GM18873 (cell line): Measurements from ENCODE around the gene IGSF21.
"Not testable (repeated sequence)": the region's sequence is repeated elsewhere in the genome, so short reads cannot be mapped to it uniquely, and the experiment has no call there.

Experiments
- ATAC-seq: cut with Tn5 transposase; IDR thresholded peaks from one replicate; pipeline ENCODE4 v1.9.1; 2021; ENCODE audit warnings: mild to moderate bottlenecking, moderate library complexity, moderate number of reproducible peaks; ENCODE audit not compliant: unreplicated experiment, low FRiP score

IGSF21 gene

DNA sequence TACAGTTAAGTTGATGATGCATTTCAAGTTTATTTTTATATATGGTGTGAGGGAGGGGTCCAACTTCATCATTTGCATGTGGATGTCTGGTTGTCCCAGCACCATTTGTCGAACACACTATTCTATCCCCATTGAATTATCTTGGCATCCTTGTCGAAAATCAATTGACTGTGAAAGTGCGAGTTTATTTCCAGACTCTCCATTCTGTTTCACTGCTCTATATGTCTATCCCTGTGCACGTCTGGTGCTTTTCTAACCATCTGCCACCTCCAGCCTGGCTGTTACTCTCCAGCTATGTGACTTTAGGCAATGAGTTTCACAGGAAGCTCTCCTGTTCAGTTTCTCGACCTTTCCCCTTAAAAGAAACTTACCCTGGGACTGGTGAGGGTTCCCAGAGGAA, 236.0 kb downstream of the IGSF21 start:
- no peak for ATAC-seq

DNA sequence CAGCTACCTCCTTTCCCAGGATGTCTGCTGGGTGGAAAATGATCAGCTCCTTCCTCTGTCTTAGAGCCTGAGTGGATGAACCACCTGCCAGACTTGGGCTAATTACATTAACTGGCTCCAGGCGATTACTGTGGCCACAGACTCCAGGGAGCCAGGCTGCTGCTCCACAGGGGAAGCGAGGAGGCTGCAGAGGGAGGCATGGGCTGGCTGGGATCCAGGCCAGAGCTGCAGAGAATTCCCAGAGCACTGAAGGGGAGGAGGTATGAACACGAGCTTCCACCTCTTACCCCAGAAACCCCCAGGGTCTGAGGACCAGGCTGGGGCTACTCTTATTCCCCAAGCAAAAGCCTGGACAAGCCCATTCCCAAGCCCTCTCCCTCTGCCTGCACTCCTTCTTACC, 237.2 kb downstream of the IGSF21 start:
- no peak for ATAC-seq

GRCh38 chr1:18347559-18347958, 240.0 kb downstream of the IGSF21 start:
- ATAC-seq, result no peak

DNA sequence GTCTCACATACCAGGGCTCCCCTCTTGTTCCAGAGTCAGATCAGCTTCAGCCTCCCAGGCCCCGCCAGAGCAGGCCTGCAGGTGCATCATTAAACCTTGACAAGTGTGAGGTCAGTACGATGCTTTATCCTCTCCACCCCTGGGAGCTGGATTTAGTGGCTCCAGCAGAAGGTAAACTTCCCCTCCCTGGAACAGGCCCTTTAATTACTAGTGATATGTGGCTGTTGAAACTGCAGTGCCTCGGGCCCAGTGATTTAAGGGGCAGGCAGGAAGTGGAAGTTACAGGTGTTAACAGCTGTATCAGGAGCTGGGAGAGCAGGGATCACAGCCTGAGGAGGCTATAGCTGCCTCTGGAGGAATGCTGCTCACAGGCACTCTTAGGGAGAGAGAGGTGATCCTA, 240.8 kb downstream of the IGSF21 start:
- ATAC-seq, result no peak

DNA sequence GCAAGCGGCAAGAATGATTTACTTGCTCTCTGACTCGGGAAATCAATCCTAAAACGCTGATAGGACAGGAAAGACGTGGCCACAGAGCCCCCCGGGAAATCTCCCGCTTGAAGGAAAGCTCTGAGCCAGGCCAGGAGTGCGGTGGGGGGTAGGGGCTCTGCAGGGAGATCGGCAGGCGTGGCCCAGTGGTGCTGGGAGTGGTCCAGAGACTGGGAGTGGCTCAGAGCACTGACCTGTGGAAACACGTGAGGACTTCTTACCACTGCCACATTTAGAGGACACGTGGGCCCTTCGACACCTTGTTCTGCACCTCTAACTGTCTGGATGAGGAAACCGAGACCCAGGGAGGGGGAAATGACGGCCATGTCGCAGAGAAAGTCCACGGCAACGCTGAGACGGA, 243.1 kb downstream of the IGSF21 start:
- ATAC-seq, result no peak

DNA sequence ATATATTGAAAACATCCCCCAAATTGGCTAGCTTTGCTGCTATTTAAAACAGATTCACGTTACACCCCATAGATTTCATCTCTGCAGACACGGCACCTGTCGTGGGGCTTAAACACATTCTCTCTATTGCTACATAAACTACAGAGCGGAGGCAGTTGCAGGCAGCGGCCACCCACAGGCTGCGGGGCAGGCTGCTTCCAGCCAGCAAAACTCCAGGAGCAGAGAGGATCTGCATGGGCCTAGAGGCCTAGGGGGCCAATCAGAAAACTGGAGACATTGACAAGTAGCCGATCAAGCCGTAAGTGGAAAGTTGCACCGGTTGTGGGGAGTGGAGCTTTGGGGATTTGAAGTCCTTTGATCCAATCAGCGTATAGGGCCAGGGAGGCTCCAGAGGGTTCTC, 244.1 kb downstream of the IGSF21 start:
- no peak for ATAC-seq

GRCh38 chr1:18352636-18353265, 245.2 kb downstream of the IGSF21 start:
- no peak for ATAC-seq

DNA sequence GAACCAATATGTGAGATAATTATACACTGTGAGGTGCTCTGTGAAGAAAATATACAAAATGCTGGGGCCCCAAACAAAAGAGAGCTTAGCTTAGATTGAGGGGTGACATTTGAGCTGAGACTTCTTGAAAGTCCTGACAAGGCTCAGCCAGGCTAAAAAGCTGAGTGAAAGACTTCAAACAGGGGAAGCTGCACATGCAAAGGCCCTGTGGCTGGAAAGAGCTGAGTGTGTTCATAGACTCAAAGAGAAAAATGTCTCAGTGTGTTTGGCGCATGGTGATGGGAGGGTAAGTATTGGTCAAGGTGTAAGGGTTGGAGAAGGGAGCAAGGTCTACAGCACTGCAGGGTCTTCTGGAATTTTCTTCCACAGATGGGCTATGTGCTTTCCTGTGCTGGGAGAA, 245.9 kb downstream of the IGSF21 start:
- no peak for ATAC-seq

- no peak for ATAC-seq
These were observed 246.4 kb downstream of the IGSF21 start for GRCh38 chr1:18353992-18354391.

DNA sequence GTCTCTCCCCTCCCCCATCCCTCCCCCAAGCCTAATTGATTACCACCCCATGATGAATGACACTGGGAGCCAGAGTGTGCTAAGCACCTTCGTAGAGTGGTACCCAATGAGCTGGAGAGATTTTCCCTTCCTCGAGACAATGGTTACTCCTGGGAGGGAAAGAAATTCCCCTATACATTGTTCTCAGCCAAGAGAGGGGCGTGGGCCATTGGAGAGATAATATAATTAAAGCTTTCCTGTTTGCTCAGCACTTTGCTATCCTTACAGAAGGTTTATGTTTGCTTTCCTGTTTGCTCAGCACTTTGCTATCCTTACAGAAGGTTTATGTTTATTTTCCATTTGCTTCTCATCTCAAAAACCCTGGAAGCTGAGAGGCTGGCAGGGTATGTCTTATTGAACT, 247.0 kb downstream of the IGSF21 start:
- no peak for ATAC-seq

- no peak for ATAC-seq
These were observed 250.1 kb downstream of the IGSF21 start for GRCh38 chr1:18357622-18358230.

GRCh38 chr1:18358600-18358999, 251.0 kb downstream of the IGSF21 start:
- no peak for ATAC-seq

- no peak for ATAC-seq
These were observed 252.7 kb downstream of the IGSF21 start for GRCh38 chr1:18360251-18360650.

- no peak for ATAC-seq
These were observed 254.6 kb downstream of the IGSF21 start for GRCh38 chr1:18362150-18362549.

DNA sequence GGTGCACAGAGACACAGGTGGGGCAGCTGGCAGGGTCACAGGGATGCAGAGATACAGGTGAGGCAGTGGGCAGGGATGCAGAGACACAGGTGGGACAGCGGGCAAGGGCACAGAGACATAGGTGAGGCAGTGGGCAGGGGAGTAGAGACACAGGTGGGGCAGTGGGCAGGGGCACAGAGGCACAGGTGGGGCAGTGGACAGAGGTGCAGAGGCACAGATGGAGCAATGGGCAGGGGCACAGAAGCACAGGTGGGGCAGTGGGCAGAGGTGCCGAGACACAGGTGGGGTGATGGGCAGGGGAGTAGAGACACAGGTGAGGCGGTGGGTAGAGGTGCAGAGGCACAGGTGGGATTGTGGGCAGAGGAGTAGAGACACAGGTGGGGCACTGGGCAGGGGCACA, 255.8 kb downstream of the IGSF21 start:
- no peak for ATAC-seq

- ATAC-seq, result no peak
These were observed 257.6 kb downstream of the IGSF21 start for GRCh38 chr1:18365099-18365705.

DNA sequence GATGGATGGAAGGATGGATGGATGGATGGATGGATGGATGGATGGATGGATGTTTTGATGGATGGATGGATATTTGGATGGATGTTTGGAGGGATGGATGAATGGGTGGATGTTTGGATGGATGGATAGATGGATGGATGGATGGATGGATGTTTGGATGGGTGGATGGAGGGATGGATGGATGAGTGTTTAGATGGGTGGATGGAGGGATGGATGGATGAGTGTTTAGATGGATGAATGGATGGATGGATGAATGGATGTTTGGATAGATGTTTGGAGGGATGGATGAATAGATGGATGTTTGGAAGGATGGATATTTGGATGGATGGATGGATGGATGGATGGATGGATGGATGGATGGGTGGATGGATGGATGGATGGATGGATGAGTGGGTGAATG, 264.9 kb downstream of the IGSF21 start:
- ATAC-seq, result not testable (repeated sequence)

DNA sequence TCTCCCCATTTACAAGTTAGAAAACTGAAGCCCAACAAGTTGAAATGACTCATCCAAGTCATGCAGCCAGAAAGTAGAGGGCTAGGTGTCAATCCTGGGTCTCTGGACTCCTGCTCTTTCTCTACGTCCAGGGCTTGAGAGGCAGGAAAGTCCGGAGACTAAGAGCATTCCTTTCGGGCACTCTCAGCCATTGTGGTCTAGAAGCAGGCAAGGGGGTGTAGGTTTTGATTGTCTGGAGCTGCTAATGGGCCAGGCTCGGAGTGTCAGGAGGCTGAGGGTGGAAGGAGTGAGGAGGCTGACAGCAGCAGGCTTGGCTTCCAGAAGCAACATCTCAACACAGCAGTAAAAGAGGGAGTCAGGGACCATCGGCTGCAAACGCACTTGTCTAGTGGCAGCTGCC, 265.6 kb downstream of the IGSF21 start:
- no peak for ATAC-seq

DNA sequence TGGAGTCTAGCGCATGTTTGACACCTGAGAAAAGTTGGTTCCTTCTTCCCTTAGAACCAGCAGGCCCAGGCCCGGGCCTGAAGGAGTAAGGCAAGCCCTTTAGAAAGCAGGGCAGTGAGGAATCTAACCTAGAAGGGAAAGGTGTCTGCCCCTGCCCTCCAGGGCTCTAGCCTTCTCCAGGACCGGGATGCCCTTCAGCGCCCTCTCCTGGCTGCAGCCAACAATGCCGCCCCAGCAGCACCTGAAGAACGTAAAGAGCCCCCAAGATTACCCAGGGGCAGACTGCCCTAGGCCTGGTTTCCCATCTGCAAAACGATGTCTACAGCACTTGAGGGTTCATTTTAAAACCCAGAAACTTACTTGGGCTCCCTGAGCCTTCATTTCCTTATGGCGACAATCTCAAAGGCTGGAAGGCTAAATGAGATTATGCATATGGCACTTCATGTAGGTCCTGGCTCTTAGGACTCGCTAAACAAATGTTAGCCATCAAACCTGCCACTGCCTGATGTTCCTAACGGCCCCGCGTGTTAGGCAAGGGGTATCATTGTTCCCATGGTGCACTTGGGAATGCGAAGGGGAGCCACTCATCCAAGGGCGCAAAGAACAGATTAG, 266.4 kb downstream of the IGSF21 start:
- ATAC-seq, result no peak

GRCh38 chr1:18376661-18377060, 269.1 kb downstream of the IGSF21 start:
- ATAC-seq, result no peak

- ATAC-seq, result no peak
These were observed 272.7 kb downstream of the IGSF21 start for GRCh38 chr1:18380288-18380687.

DNA sequence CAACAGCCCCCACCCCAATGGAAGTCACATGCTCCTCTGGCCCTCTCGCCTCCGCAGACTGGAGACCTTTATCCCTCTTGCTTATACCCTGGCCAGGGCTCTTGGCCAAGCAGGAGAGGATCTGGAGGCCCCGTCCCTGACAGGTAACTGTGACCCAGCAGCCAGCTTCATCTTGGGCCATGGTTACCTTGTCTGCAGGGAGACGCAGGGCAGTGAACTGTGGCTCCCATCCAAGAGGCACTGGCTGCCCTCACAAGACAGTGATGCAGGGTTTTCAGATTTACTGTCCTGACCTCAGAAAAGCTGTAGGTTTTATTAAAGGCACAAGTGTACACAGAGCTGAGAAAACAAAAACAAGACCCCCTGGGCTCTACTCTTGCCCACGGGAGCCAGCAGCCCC, 276.5 kb downstream of the IGSF21 start:
- no peak for ATAC-seq
